ENCODE measurements around the gene IL2RA. TPM values are rescaled to one million over a fixed set of nuclear protein-coding genes. Genes with fewer than 3 reads are reported as not detected.

Gene IL2RA
- polyA plus RNA-seq, 1 donor (not counting 4 experiments of a cell fraction or from before 2014, with no cell fraction given) = not detected

DNA sequence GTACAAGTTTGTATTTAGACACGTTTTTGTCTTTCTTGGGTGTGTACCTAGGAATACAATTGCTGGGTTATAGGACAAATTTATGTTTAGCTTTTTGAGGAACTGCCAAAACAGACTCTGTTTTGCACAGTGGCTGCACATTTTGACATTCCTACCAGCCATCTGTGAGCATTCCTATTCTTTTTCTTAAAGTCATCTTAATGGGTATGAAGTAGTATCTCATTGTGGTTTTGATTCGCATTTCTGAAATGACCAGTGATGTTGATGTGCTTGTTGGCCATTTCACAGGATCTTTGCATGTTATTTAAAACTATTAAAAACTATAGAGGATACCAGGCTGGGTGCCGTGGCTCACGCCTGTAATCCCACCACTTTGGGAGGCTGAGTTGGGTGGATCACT, 52.2 kb downstream of the IL2RA start:
- Histone ChIP-seq H3K4me3 (ENCODE audit: control insufficient read depth in 2 of 3, extremely low read depth in 1 of 3, insufficient read depth in 2 of 3, low read depth in 1 of 3, low read length in 3 of 3) (no peak overlapping the region), H3K27ac (ENCODE audit: control insufficient read depth, insufficient read depth, low read length) (no peak overlapping the region), H3K79me2 (ENCODE audit: control insufficient read depth, insufficient read depth, low read length) (no peaks in the 10 kb centered on the region), H3K4me2 (ENCODE audit: control insufficient read depth, extremely low read depth, insufficient read depth, low read depth, low read length) (no peak overlapping the region), H3K9me1 (ENCODE audit: control insufficient read depth, extremely low read depth, insufficient read depth, low read length) (no peaks in the 10 kb centered on the region), H3K27me3 (ENCODE audit: control insufficient read depth, extremely low read depth, insufficient read depth, low read length) (peaks cover 5% of the 10 kb centered on the region), H2AFZ (ENCODE audit: control insufficient read depth, low read length) (no peak overlapping the region), H3K9ac (ENCODE audit: control insufficient read depth, extremely low read depth, insufficient read depth, low read length) (no peak overlapping the region), H4K20me1 (ENCODE audit: control insufficient read depth, extremely low read depth, insufficient read depth, low read length) (no peaks in the 10 kb centered on the region), H3K9me3 (ENCODE audit: control insufficient read depth, low read depth, low read length) (no peaks in the 10 kb centered on the region), H3K4me1 (ENCODE audit: control insufficient read depth, extremely low read depth, insufficient read depth, low read length) (peaks cover 3% of the 10 kb centered on the region), H3K36me3 (ENCODE audit: control insufficient read depth in 2 of 2, extremely low read depth in 1 of 2, insufficient read depth in 2 of 2, low read length in 2 of 2) (no peaks in the 10 kb centered on the region)
- DNase-seq (ENCODE audit: low read depth, low spot score) (no peak), FAIRE-seq (no peak)
- TF ChIP-seq, protein P1, sequence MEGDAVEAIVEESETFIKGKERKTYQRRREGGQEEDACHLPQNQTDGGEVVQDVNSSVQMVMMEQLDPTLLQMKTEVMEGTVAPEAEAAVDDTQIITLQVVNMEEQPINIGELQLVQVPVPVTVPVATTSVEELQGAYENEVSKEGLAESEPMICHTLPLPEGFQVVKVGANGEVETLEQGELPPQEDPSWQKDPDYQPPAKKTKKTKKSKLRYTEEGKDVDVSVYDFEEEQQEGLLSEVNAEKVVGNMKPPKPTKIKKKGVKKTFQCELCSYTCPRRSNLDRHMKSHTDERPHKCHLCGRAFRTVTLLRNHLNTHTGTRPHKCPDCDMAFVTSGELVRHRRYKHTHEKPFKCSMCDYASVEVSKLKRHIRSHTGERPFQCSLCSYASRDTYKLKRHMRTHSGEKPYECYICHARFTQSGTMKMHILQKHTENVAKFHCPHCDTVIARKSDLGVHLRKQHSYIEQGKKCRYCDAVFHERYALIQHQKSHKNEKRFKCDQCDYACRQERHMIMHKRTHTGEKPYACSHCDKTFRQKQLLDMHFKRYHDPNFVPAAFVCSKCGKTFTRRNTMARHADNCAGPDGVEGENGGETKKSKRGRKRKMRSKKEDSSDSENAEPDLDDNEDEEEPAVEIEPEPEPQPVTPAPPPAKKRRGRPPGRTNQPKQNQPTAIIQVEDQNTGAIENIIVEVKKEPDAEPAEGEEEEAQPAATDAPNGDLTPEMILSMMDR (optimal IDR thresholded peaks at IDR 0.05 in 1 of 3, IDR thresholded peaks at IDR 0.05 in 1 of 3, conservative IDR thresholded peaks at IDR 0.05 in 1 of 3; ENCODE audit: extremely low read depth in 1 of 3, insufficient read depth in 2 of 3, low read length in 3 of 3) = no peak
- TF ChIP-seq EZH2 (IDR thresholded peaks at IDR 0.05; ENCODE audit: low read length) = no peak
- dilution Hi-C loops (cut with MboI; ENCODE audit: extremely low pct_ligation_motif_present, low sequenced_read_pairs) = no loop called here

DNA sequence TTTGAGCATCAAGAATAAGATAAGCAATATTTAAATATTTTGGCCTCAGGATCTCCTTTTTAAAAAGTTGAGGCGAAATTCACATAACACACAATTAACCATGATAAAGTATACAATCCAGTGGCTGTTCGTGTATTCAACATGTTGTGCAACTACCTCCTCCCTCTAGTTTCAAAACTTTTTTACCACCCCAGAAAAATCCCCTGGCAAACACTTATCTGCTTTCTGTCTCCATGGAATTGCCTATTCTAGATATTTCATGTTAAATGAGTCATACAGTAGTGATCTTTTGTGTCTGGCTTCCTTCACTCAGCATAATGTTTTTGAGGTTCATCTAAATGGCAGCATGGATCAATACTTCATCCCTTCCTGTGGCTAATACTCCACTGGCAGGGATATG, 53.0 kb downstream of the IL2RA start:
- no peaks in the 10 kb centered on the region for H3K36me3 ChIP-seq (ENCODE audit: control insufficient read depth in 2 of 2, extremely low read depth in 1 of 2, insufficient read depth in 2 of 2, low read length in 2 of 2)
- no peak overlapping the region for H3K27ac ChIP-seq (ENCODE audit: control insufficient read depth, insufficient read depth, low read length)
- H3K4me2 ChIP-seq (ENCODE audit: control insufficient read depth, extremely low read depth, insufficient read depth, low read depth, low read length) = peak overlapping the region; percentile 61
- no peaks in the 10 kb centered on the region for H4K20me1 ChIP-seq (ENCODE audit: control insufficient read depth, extremely low read depth, insufficient read depth, low read length)
- H2AFZ ChIP-seq (ENCODE audit: control insufficient read depth, low read length) = no peak overlapping the region
- FAIRE-seq = no peak
- no peak overlapping the region for H3K9ac ChIP-seq (ENCODE audit: control insufficient read depth, extremely low read depth, insufficient read depth, low read length)
- no peak for TF ChIP-seq EZH2 (IDR thresholded peaks at IDR 0.05; ENCODE audit: low read length)
- TF ChIP-seq, protein P1 (optimal IDR thresholded peaks at IDR 0.05 in 1 of 3, IDR thresholded peaks at IDR 0.05 in 1 of 3, conservative IDR thresholded peaks at IDR 0.05 in 1 of 3; ENCODE audit: extremely low read depth in 1 of 3, insufficient read depth in 2 of 3, low read length in 3 of 3) = no peak
- H3K79me2 ChIP-seq (ENCODE audit: control insufficient read depth, insufficient read depth, low read length) = no peaks in the 10 kb centered on the region
- H3K4me1 ChIP-seq (ENCODE audit: control insufficient read depth, extremely low read depth, insufficient read depth, low read length) = no peaks in the 10 kb centered on the region
- no peak overlapping the region for H3K4me3 ChIP-seq (ENCODE audit: control insufficient read depth in 2 of 3, extremely low read depth in 1 of 3, insufficient read depth in 2 of 3, low read depth in 1 of 3, low read length in 3 of 3)
- H3K9me3 ChIP-seq (ENCODE audit: control insufficient read depth, low read depth, low read length) = no peaks in the 10 kb centered on the region
- DNase-seq (ENCODE audit: low read depth, low spot score) = no peak
- no peaks in the 10 kb centered on the region for H3K9me1 ChIP-seq (ENCODE audit: control insufficient read depth, extremely low read depth, insufficient read depth, low read length)
- H3K27me3 ChIP-seq (ENCODE audit: control insufficient read depth, extremely low read depth, insufficient read depth, low read length) = peaks cover 5% of the 10 kb centered on the region
- dilution Hi-C loops (cut with MboI; ENCODE audit: extremely low pct_ligation_motif_present, low sequenced_read_pairs) = no loop called here
